ENCODE measurements around the gene TMEM255A. TPM values are rescaled to one million over a fixed set of nuclear protein-coding genes. Genes with fewer than 3 reads are reported as not detected.

TMEM255A gene
- total RNA-seq, 2 experiments from 2014 or later = not detected

GRCh38 chrX:120236687-120237479 lies 74.4 kb downstream of the TMEM255A start:
- no peaks in the 10 kb centered on the region for H3K27me3 ChIP-seq (ENCODE audit: control insufficient read depth in 1 of 2, insufficient read depth in 2 of 2, low read length in 2 of 2)
- Mint-ChIP-seq H3K9me3 (no peaks in the 10 kb centered on the region), H3K4me1 (ENCODE audit: low read depth) (no peaks in the 10 kb centered on the region), H3K27me3 (no peaks in the 10 kb centered on the region), H3K36me3 (ENCODE audit: low read depth) (peaks cover 21% of the 10 kb centered on the region), H3K27ac (no peak overlapping the region), H3K4me3 (no peak overlapping the region)
- H3K4me3 ChIP-seq (ENCODE audit: low read length) = no peak overlapping the region
- no peak overlapping the region for H3K27ac ChIP-seq (ENCODE audit: low read depth in 1 of 2, low read length in 2 of 2)
- TF ChIP-seq, protein P1, sequence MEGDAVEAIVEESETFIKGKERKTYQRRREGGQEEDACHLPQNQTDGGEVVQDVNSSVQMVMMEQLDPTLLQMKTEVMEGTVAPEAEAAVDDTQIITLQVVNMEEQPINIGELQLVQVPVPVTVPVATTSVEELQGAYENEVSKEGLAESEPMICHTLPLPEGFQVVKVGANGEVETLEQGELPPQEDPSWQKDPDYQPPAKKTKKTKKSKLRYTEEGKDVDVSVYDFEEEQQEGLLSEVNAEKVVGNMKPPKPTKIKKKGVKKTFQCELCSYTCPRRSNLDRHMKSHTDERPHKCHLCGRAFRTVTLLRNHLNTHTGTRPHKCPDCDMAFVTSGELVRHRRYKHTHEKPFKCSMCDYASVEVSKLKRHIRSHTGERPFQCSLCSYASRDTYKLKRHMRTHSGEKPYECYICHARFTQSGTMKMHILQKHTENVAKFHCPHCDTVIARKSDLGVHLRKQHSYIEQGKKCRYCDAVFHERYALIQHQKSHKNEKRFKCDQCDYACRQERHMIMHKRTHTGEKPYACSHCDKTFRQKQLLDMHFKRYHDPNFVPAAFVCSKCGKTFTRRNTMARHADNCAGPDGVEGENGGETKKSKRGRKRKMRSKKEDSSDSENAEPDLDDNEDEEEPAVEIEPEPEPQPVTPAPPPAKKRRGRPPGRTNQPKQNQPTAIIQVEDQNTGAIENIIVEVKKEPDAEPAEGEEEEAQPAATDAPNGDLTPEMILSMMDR (IDR thresholded peaks at IDR 0.05) = no peak
- no peaks in the 10 kb centered on the region for H3K9me3 ChIP-seq (ENCODE audit: control insufficient read depth in 1 of 2, insufficient read depth in 1 of 2, low read length in 2 of 2)
- no peak for ATAC-seq (ENCODE audit: poor library complexity)
- H3K36me3 ChIP-seq (ENCODE audit: insufficient read depth, low read length) = peaks cover 21% of the 10 kb centered on the region
- intact Hi-C loops (cut with DNase I, micrococcal nuclease) = no loop called here
- ChIA-PET POLR2A (no interaction called here), CTCF (no interaction called here)
- DNase-seq = no peak
- H3K4me1 ChIP-seq (ENCODE audit: insufficient read depth, low read length) = no peaks in the 10 kb centered on the region

DNA sequence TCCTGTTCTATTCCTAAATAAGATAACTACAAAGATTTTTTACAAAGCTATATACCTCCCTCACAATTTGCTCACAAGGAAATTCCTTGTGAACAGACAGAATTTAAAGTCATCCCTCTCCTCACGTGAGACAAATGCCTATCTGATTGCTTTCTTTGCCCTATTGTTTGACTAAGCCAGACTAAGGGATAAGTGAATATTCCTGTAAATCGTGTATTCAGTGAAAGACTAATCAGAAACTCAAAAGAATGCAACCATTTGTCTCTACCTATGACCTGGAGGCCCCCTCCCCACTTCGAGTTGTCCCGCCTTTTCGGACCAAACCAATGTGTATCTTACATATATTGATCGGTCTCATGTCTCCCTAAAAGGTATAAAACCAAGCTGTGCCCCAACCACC lies 76.0 kb downstream of the TMEM255A start:
- Histone ChIP-seq H3K36me3 (ENCODE audit: insufficient read depth, low read length) (peaks cover 21% of the 10 kb centered on the region), H3K27ac (ENCODE audit: low read depth in 1 of 2, low read length in 2 of 2) (no peak overlapping the region), H3K9me3 (ENCODE audit: control insufficient read depth in 1 of 2, insufficient read depth in 1 of 2, low read length in 2 of 2) (no peaks in the 10 kb centered on the region), H3K4me3 (ENCODE audit: low read length) (no peak overlapping the region), H3K27me3 (ENCODE audit: control insufficient read depth in 1 of 2, insufficient read depth in 2 of 2, low read length in 2 of 2) (no peaks in the 10 kb centered on the region), H3K4me1 (ENCODE audit: insufficient read depth, low read length) (no peaks in the 10 kb centered on the region)
- Mint-ChIP-seq H3K9me3 (no peaks in the 10 kb centered on the region), H3K4me1 (ENCODE audit: low read depth) (no peaks in the 10 kb centered on the region), H3K27me3 (no peaks in the 10 kb centered on the region), H3K36me3 (ENCODE audit: low read depth) (peaks cover 21% of the 10 kb centered on the region), H3K4me3 (no peak overlapping the region), H3K27ac (no peak overlapping the region)
- ChIA-PET POLR2A (interaction anchor here (0.7 kb wide), 1 partner anchor 32 kb away, joined by 3 read pairs; no protein-coding TSS in a partner anchor), CTCF (interaction anchor here (0.6 kb wide), 1 partner anchor 16 kb away, joined by 3 read pairs; no protein-coding TSS in a partner anchor)
- DNase-seq (no peak), ATAC-seq (ENCODE audit: poor library complexity) (no peak)
- intact Hi-C loops (cut with DNase I, micrococcal nuclease) = no loop called here
- TF ChIP-seq, protein P1 (IDR thresholded peaks at IDR 0.05) = no peak

- no peak overlapping the region for H3K4me3 Mint-ChIP-seq
Observed at GRCh38 chrX:120228187-120228908, 82.9 kb downstream of the TMEM255A start.

More at GRCh38 chrX:120228187-120228908, 82.9 kb downstream of the TMEM255A start:
- CTCF ChIA-PET = interaction anchor here (0.6 to 4.2 kb wide), 4 partner anchors 15 to 97 kb away, joined by 3 to 12 read pairs (median 4); no protein-coding TSS in a partner anchor
- intact Hi-C loops (cut with DNase I, micrococcal nuclease) = no loop called here
- H3K27ac Mint-ChIP-seq = no peak overlapping the region
- no peaks in the 10 kb centered on the region for H3K27me3 ChIP-seq (ENCODE audit: control insufficient read depth in 1 of 2, insufficient read depth in 2 of 2, low read length in 2 of 2)
- POLR2A ChIA-PET = no interaction called here
- TF ChIP-seq, protein P1 (IDR thresholded peaks at IDR 0.05) = no peak
- H3K9me3 Mint-ChIP-seq = no peaks in the 10 kb centered on the region
- no peak for DNase-seq
- no peaks in the 10 kb centered on the region for H3K27me3 Mint-ChIP-seq
- no peaks in the 10 kb centered on the region for H3K9me3 ChIP-seq (ENCODE audit: control insufficient read depth in 1 of 2, insufficient read depth in 1 of 2, low read length in 2 of 2)
- no peaks in the 10 kb centered on the region for H3K4me1 Mint-ChIP-seq (ENCODE audit: low read depth)
- no peak for ATAC-seq (ENCODE audit: poor library complexity)
- H3K4me3 ChIP-seq (ENCODE audit: low read length) = no peak overlapping the region
- peaks cover 6% of the 10 kb centered on the region for H3K36me3 ChIP-seq (ENCODE audit: insufficient read depth, low read length)
- H3K36me3 Mint-ChIP-seq (ENCODE audit: low read depth) = peaks cover 18% of the 10 kb centered on the region
- no peak overlapping the region for H3K27ac ChIP-seq (ENCODE audit: low read depth in 1 of 2, low read length in 2 of 2)
- no peaks in the 10 kb centered on the region for H3K4me1 ChIP-seq (ENCODE audit: insufficient read depth, low read length)
